H1 (cell line): ENCODE results near the gene TLCD5. TPM values are rescaled to one million over a fixed set of nuclear protein-coding genes. Genes with fewer than 3 reads are reported as not detected.

ENCODE experiments used
- CTCF ChIA-PET: fragments of 300-600 bp; sonication (Branson Sonifier 250); formaldehyde crosslinking; loops from one replicate; lab custom pipeline; 2021; ENCODE audit not compliant: partially characterized antibody; lab: Charles Lee
- POLR2A ChIA-PET: fragments of 300-600 bp; sonication (Branson Sonifier 250); formaldehyde crosslinking; loops from one replicate; lab custom pipeline; 2021; ENCODE audit warnings: inconsistent platforms; ENCODE audit not compliant: partially characterized antibody; lab: Charles Lee
- DNase-seq, 2 experiments: peaks; one replicate each; pipeline versions ENCODE4 v3.0.0 to v3.0.0-alpha.2; 2010 to 2022; ENCODE audit warnings: low spot score in 2 of 2, low read depth in 1 of 2, mixed read lengths in 1 of 2
- FAIRE-seq: peaks from 2 replicates; lab custom pipeline; 2011; peaks lifted over from hg19 to GRCh38; lab: Jason Lieb, UNC
- H2AFZ ChIP-seq: 2 replicates; pipeline ENCODE4 v1.8.1; 2012; ENCODE audit warnings: low read length, inconsistent platforms
- H2AK5ac ChIP-seq: 2 replicates; pipeline ENCODE4 v1.6.1; 2013; ENCODE audit warnings: low read depth, low read length
- H2BK120ac ChIP-seq: replicated peaks from 2 replicates; pipeline ENCODE3; 2013; ENCODE audit warnings: low read depth, low read length, inconsistent platforms
- H2BK12ac ChIP-seq: 2 replicates; pipeline ENCODE4 v1.6.1; 2013; ENCODE audit warnings: low read depth, low read length
- H2BK15ac ChIP-seq: 2 replicates; pipeline ENCODE4 v1.6.1; 2013; ENCODE audit warnings: low read length
- H2BK20ac ChIP-seq: 2 replicates; pipeline ENCODE4 v1.6.1; 2013; ENCODE audit warnings: low read length
- H2BK5ac ChIP-seq: 2 replicates; pipeline ENCODE4 v1.6.1; 2013; ENCODE audit warnings: low read depth, low read length
- H3K14ac ChIP-seq: 2 replicates; pipeline ENCODE4 v1.6.1; 2013; ENCODE audit warnings: inconsistent platforms; ENCODE audit not compliant: insufficient read length
- H3K18ac ChIP-seq: 2 replicates; pipeline ENCODE4 v1.6.1; 2013; ENCODE audit warnings: low read length; ENCODE audit errors: extremely low read depth
- H3K23ac ChIP-seq: 2 replicates; pipeline ENCODE4 v1.6.1; 2013; ENCODE audit warnings: inconsistent platforms; ENCODE audit not compliant: insufficient read length
- H3K23me2 ChIP-seq: 2 replicates; pipeline ENCODE4 v1.6.1; 2013; ENCODE audit warnings: low read depth, low read length
- H3K27ac ChIP-seq: 2 replicates; pipeline ENCODE4 v1.6.1; 2011; ENCODE audit warnings: low read depth, low read length, inconsistent platforms
- H3K27me3 ChIP-seq, 4 experiments: replicated peaks in 1 of 4; 1 replicate in 1 of 4; 2 replicates in 3 of 4; pipeline versions ENCODE4 v1.6.1 to v1.8.1; 2011 to 2013; ENCODE audit warnings: low read length in 3 of 4, mild to moderate bottlenecking in 3 of 4, inconsistent platforms in 2 of 4, mixed read lengths in 2 of 4, moderate library complexity in 1 of 4; ENCODE audit not compliant: control insufficient read depth in 3 of 4, insufficient read depth in 3 of 4; ENCODE audit errors: extremely low read depth in 1 of 4
- H3K36me3 ChIP-seq, 4 experiments: 2 replicates each; pipeline versions ENCODE4 v1.6.1 to v1.8.1; 2011 to 2013; ENCODE audit warnings: mild to moderate bottlenecking in 4 of 4, low read length in 3 of 4, moderate library complexity in 2 of 4, control low read depth in 1 of 4, inconsistent platforms in 1 of 4; ENCODE audit not compliant: insufficient read depth in 4 of 4, control insufficient read depth in 2 of 4
- H3K4ac ChIP-seq: replicated peaks from 2 replicates; pipeline ENCODE3; 2013; ENCODE audit warnings: low read length, low read depth, mixed read lengths, inconsistent platforms; ENCODE audit not compliant: insufficient read length
- H3K4me1 ChIP-seq, 4 experiments: replicated peaks in 1 of 4; 1 replicate in 1 of 4; 2 replicates in 3 of 4; pipeline versions ENCODE4 v1.6.1 to v1.8.1; 2011 to 2013; ENCODE audit warnings: low read length in 3 of 4, inconsistent platforms in 2 of 4, mixed read lengths in 1 of 4; ENCODE audit not compliant: insufficient read depth in 4 of 4, control insufficient read depth in 3 of 4
- H3K4me2 ChIP-seq, 2 experiments: 2 replicates each; pipeline versions ENCODE4 v1.6.1 to v1.8.1; 2011 to 2013; ENCODE audit warnings: low read depth in 2 of 2, low read length in 2 of 2, control low read depth in 1 of 2, inconsistent platforms in 1 of 2, mild to moderate bottlenecking in 1 of 2; ENCODE audit not compliant: insufficient read depth in 1 of 2
- H3K4me3 ChIP-seq, 4 experiments: fragments of 200-600, 300-600 bp in 1 of 4; sonication (generic), shearing (Covaris generic), sonication (Bioruptor Twin) in 1 of 4; 2 replicates each; pipeline versions ENCODE4 v1.5.1 to v1.8.1; 2011 to 2016; ENCODE audit warnings: low read length in 4 of 4, low read depth in 3 of 4, control low read depth in 2 of 4, inconsistent platforms in 2 of 4, mild to moderate bottlenecking in 2 of 4, mixed read lengths in 1 of 4, moderate library complexity in 1 of 4; ENCODE audit not compliant: insufficient read depth in 2 of 4; ENCODE audit errors: extremely low read depth in 1 of 4
- H3K56ac ChIP-seq: replicated peaks from 2 replicates; pipeline ENCODE3; 2013; ENCODE audit warnings: low read depth, mild to moderate bottlenecking, mixed read lengths, low read length, inconsistent platforms; ENCODE audit not compliant: insufficient read length
- H3K79me1 ChIP-seq: 2 replicates; pipeline ENCODE4 v1.6.1; 2013; ENCODE audit warnings: low read depth, low read length, control low read depth
- H3K79me2 ChIP-seq, 2 experiments: 2 replicates each; pipeline versions ENCODE4 v1.6.1 to v1.8.1; 2012 to 2013; ENCODE audit warnings: low read length in 2 of 2, mild to moderate bottlenecking in 2 of 2, inconsistent platforms in 1 of 2; ENCODE audit not compliant: insufficient read depth in 2 of 2, control insufficient read depth in 1 of 2
- H3K9ac ChIP-seq, 4 experiments: replicated peaks in 1 of 4; 1 replicate in 1 of 4; 2 replicates in 3 of 4; pipeline versions ENCODE4 v1.6.1 to v1.8.1; 2011 to 2013; ENCODE audit warnings: low read depth in 3 of 4, low read length in 3 of 4, control low read depth in 2 of 4, mild to moderate bottlenecking in 2 of 4, moderate library complexity in 2 of 4, inconsistent platforms in 1 of 4; ENCODE audit errors: extremely low read depth in 1 of 4
- H3K9me3 ChIP-seq, 2 experiments: 2 replicates each; pipeline versions ENCODE4 v1.6.1 to v1.8.1; 2012 to 2013; ENCODE audit warnings: mild to moderate bottlenecking in 2 of 2, moderate library complexity in 2 of 2, control low read depth in 1 of 2, inconsistent platforms in 1 of 2, low read depth in 1 of 2, low read length in 1 of 2, mixed read lengths in 1 of 2; ENCODE audit not compliant: insufficient read depth in 2 of 2
- H4K20me1 ChIP-seq, 2 experiments: replicated peaks in 1 of 2; 2 replicates each; pipeline versions ENCODE3 to v1.8.1; 2011 to 2013; ENCODE audit warnings: inconsistent platforms in 2 of 2, low read length in 2 of 2, mild to moderate bottlenecking in 1 of 2; ENCODE audit not compliant: insufficient read depth in 2 of 2, control insufficient read depth in 1 of 2
- H4K5ac ChIP-seq: 2 replicates; pipeline ENCODE4 v1.6.1; 2013; ENCODE audit warnings: low read length, low read depth, mixed read lengths, inconsistent platforms; ENCODE audit not compliant: insufficient read length
- H4K8ac ChIP-seq: 2 replicates; pipeline ENCODE4 v1.8.0; 2013; ENCODE audit warnings: mild to moderate bottlenecking, moderate library complexity, low read length, inconsistent platforms; ENCODE audit not compliant: insufficient read depth; ENCODE audit errors: extremely low read depth
- H4K91ac ChIP-seq: replicated peaks from 2 replicates; pipeline ENCODE3; 2013; ENCODE audit warnings: low read length, mixed read lengths, inconsistent platforms; ENCODE audit not compliant: insufficient read length
- ASH2L ChIP-seq: fragments of 200-600, 300-600 bp; sonication (generic); IDR thresholded peaks from one replicate; pipeline ENCODE4 v1.7.1; 2017; ENCODE audit warnings: low read length
- BCL11A ChIP-seq, 2 experiments: IDR thresholded peaks; one replicate each; pipeline ENCODE4 v1.6.1; 2011; ENCODE audit warnings: low read depth in 2 of 2, low read length in 2 of 2, mild to moderate bottlenecking in 2 of 2
- CBX5 ChIP-seq: fragments of 300-800, 300-1000 bp; sonication (generic); IDR thresholded peaks from 2 replicates; pipeline ENCODE4 v1.7.1; 2016; ENCODE audit warnings: antibody characterized with exemption, low read length, low read depth
- CTCF ChIP-seq, 3 experiments: IDR thresholded peaks; 1 replicate in 2 of 3; 2 replicates in 1 of 3; pipeline versions ENCODE4 v1.5.1 to v1.6.1; 2011; ENCODE audit warnings: low read length in 3 of 3, mild to moderate bottlenecking in 3 of 3, inconsistent platforms in 2 of 3, low read depth in 1 of 3, moderate library complexity in 1 of 3; ENCODE audit not compliant: insufficient read depth in 1 of 3; ENCODE audit errors: control extremely low read depth in 1 of 3
- HDAC2 ChIP-seq, 2 experiments: fragments of 300-600 bp in 1 of 2; sonication (generic) in 1 of 2; IDR thresholded peaks; 2 replicates each; pipeline ENCODE4 v1.6.1; 2011 to 2012; ENCODE audit warnings: low read depth in 2 of 2, low read length in 2 of 2, mild to moderate bottlenecking in 2 of 2, moderate library complexity in 2 of 2, borderline replicate concordance in 1 of 2, inconsistent platforms in 1 of 2
- POLR2AphosphoS5 ChIP-seq: IDR thresholded peaks from 2 replicates; pipeline ENCODE4 v1.6.1; 2011; ENCODE audit warnings: low read depth, low read length
- RBBP5 ChIP-seq: IDR thresholded peaks from 2 replicates; pipeline ENCODE4 v1.7.1; 2012; ENCODE audit warnings: low read depth, mild to moderate bottlenecking, inconsistent platforms, low read length, moderate library complexity, borderline replicate concordance
- SAP30 ChIP-seq: fragments of 300-600 bp; sonication (generic); IDR thresholded peaks from 2 replicates; pipeline ENCODE4 v1.7.1; 2012; ENCODE audit warnings: low read length, moderate library complexity, mild to moderate bottlenecking, inconsistent platforms; ENCODE audit not compliant: insufficient read depth, insufficient replicate concordance
- WGBS, 2 experiments: shearing (Covaris generic) in 1 of 2; methylation state at CpG; one replicate each; pipeline versions ENCODE4 v1.1.6 to v1.1.7; 2013 to 2015; ENCODE audit warnings: low lambda C conversion rate in 2 of 2, mixed read lengths in 2 of 2, inconsistent platforms in 1 of 2, low coverage in 1 of 2, missing lambda C conversion rate in 1 of 2; ENCODE audit not compliant: insufficient replicate concordance in 2 of 2, insufficient coverage in 1 of 2, insufficient read length in 1 of 2; ENCODE audit errors: extremely low coverage in 1 of 2, missing lambda C conversion rate in 1 of 2; 5-methylcytosine and 5-hydroxymethylcytosine counted together
- polyA plus RNA-seq, 7 experiments: library from polyadenylated mRNA; depleted of rRNA in 3 of 7; stranded (reverse) in 5 of 7; unstranded in 2 of 7; fragments of >200 nt in 5 of 7; fragments of 200-250 nt in 2 of 7; gene quantifications; 1 replicate in 5 of 7; 2 replicates in 1 of 7; 4 replicates in 1 of 7; pipeline versions ENCODE4 v1.2.1 to v1.2.3, GENCODE V29; 2011 to 2013; ENCODE audit warnings: missing spikeins in 2 of 7, mixed read lengths in 2 of 7
- total RNA-seq: library from RNA; stranded (reverse); fragmentation: NEBNext Ultra II Directional; extraction: Animal tissue kit (Norgen Biotek cat#: 25700); gene quantifications from 2 replicates; pipeline ENCODE4 v1.2.1, GENCODE V29; 2021

The TLCD5 gene
- total and polyA plus RNA-seq, 2 of the 8 experiments (the other 6 are each of a cell fraction or from before 2014, with no cell fraction given) = 9.5 to 10.1 TPM

- Histone ChIP-seq H2BK5ac (no peak overlapping the region), H3K4me3 (peak overlapping the region; percentile 89 to 98 (median 96)), H2BK12ac (no peak overlapping the region), H4K5ac (peak overlapping the region; percentile 44), H2BK20ac (no peak overlapping the region), H4K91ac (no peak overlapping the region), H4K20me1 (peaks cover 3 to 8% of the 10 kb centered on the region in 2 experiments), H3K56ac (peak overlapping the region; percentile 64), H3K4ac (no peak overlapping the region), H3K79me1 (no peaks in the 10 kb centered on the region), H3K36me3 (no peaks in the 10 kb centered on the region), H4K8ac (no peak overlapping the region; the same call in 1 of the 2 replicates), H3K14ac (no peak overlapping the region), H3K27ac (peak overlapping the region; percentile 53; the same call in 1 of the 2 replicates), H2BK120ac (no peak overlapping the region), H2AK5ac (no peak overlapping the region), H3K4me2 (peak overlapping the region; percentile 82 to 90), H3K9ac (peak overlapping the region; percentile 59 to 85 (median 64); a peak in 6 of 7 replicates), H2AFZ (no peak overlapping the region; the same call in 1 of the 2 replicates), H3K27me3 (no peaks in the 10 kb centered on the region), H3K9me3 (no peaks in the 10 kb centered on the region), H3K4me1 (peaks cover 0 to 8% (median 5%) of the 10 kb centered on the region in 4 experiments; a peak in 6 of 7 replicates), H3K23me2 (peaks cover 10% of the 10 kb centered on the region), H2BK15ac (no peak overlapping the region; the same call in 1 of the 2 replicates), H3K23ac (no peak overlapping the region), H3K79me2 (peaks cover 8 to 49% of the 10 kb centered on the region in 2 experiments; a peak in 3 of 4 replicates), H3K18ac (peak overlapping the region; percentile 21; the same call in 1 of the 2 replicates)
- 3% methylated on average over 17 of the region's 56 CpGs; no CpG with 5 or more reads in 1 of the 2 experiments for WGBS, 2 experiments
- DNase-seq (peak in 1 of 2 experiments; percentile 81), FAIRE-seq (no peak)
- ChIA-PET CTCF (interaction anchor here (0.6 to 2.4 kb wide), 6 partner anchors 13 to 676 kb away, joined by 3 to 8 read pairs (median 4); no protein-coding TSS in a partner anchor), POLR2A (interaction anchor here (0.9 to 3.8 kb wide), 7 partner anchors 9 to 100 kb away, joined by 3 to 27 read pairs (median 4); partner anchors contain the start of gene TLCD5)
- TF ChIP-seq POLR2AphosphoS5 = no peak
- no peak for TF ChIP-seq BCL11A (IDR thresholded peaks at IDR 0.05; ENCODE audit: low read depth in 2 of 2, low read length in 2 of 2)
- 0 out of 4 replicates have a peak, but pooled peaks of 1 of the 2 experiments have one; percentile 15 for TF ChIP-seq HDAC2 (IDR thresholded peaks at IDR 0.05; ENCODE audit: borderline replicate concordance in 1 of 2, low read depth in 2 of 2, low read length in 2 of 2)
- TF ChIP-seq CTCF (IDR thresholded peaks at IDR 0.05; ENCODE audit: control extremely low read depth in 1 of 3, insufficient read depth in 1 of 3, low read depth in 1 of 3, low read length in 3 of 3) = no peak
- peak; percentile 28; the same call in 1 of the 2 replicates for TF ChIP-seq RBBP5
- TF ChIP-seq ASH2L = peak; percentile 22
- no peak for TF ChIP-seq CBX5
- TF ChIP-seq SAP30 = peak; percentile 82
Observed at GRCh38 chr11:120336641-120337354, 11.7 kb downstream of the TLCD5 start.
